Calu3 (cell line): ENCODE results near the gene CDH4. TPM values are rescaled to one million over a fixed set of nuclear protein-coding genes. Genes with fewer than 3 reads are reported as not detected.

ENCODE experiments used
- BruUV-seq: library from RNA; stranded (reverse); fragments of 400-500 nt; replicated peaks from 2 replicates; lab custom pipeline; 2021; lab: Mats Ljungman, UMichigan
- CTCF ChIA-PET: fragments of 300-600 bp; sonication (Branson Sonifier 250); formaldehyde crosslinking; loops from one replicate; lab custom pipeline; 2022; ENCODE audit warnings: antibody characterized with exemption; lab: Charles Lee
- DNase-seq: peaks from one replicate; pipeline ENCODE4 v3.0.0; 2022
- H3K27ac Mint-ChIP-seq: one replicate; pipeline ENCODE4 v1.8.0; 2022; ENCODE audit warnings: mixed read lengths; ENCODE audit not compliant: unreplicated experiment
- H3K27me3 Mint-ChIP-seq: one replicate; pipeline ENCODE4 v1.8.0; 2022; ENCODE audit warnings: mixed read lengths; ENCODE audit not compliant: unreplicated experiment
- H3K36me3 Mint-ChIP-seq: one replicate; pipeline ENCODE4 v1.8.0; 2022; ENCODE audit warnings: mild to moderate bottlenecking, moderate library complexity, mixed read lengths; ENCODE audit not compliant: insufficient read depth, unreplicated experiment
- H3K4me1 Mint-ChIP-seq: one replicate; pipeline ENCODE4 v1.8.0; 2022; ENCODE audit warnings: mild to moderate bottlenecking, low read depth, mixed read lengths; ENCODE audit not compliant: unreplicated experiment
- H3K4me3 Mint-ChIP-seq: one replicate; pipeline ENCODE4 v1.8.0; 2022; ENCODE audit warnings: mild to moderate bottlenecking, low read depth, moderate library complexity, mixed read lengths; ENCODE audit not compliant: unreplicated experiment
- H3K9me3 Mint-ChIP-seq: one replicate; pipeline ENCODE4 v1.8.0; 2022; ENCODE audit warnings: low read depth, mixed read lengths; ENCODE audit not compliant: unreplicated experiment
- CTCF ChIP-seq: fragments of 200-600 bp; IDR thresholded peaks from one replicate; pipeline ENCODE4 v1.8.0; 2022; ENCODE audit warnings: antibody characterized with exemption; ENCODE audit not compliant: unreplicated experiment
- intact Hi-C: fragments of 100-400 bp; cut with micrococcal nuclease; formaldehyde crosslinking; loops from one replicate; pipeline ENCODE4 v1.10.0; 2022; ENCODE audit not compliant: unreplicated experiment
- total RNA-seq: library from RNA; stranded (reverse); gene quantifications from 2 replicates; pipeline ENCODE4 v1.2.3, GENCODE V29; 2022

Gene CDH4
- total RNA-seq, 1 experiment from 2014 or later, result not detected

GRCh38 chr20:61901392-61902220 lies 649.5 kb downstream of the CDH4 start:
- Mint-ChIP-seq H3K27me3 (peaks cover 99% of the 10 kb centered on the region), H3K4me1 (peaks cover 14% of the 10 kb centered on the region), H3K36me3 (peaks cover 7% of the 10 kb centered on the region), H3K9me3 (no peaks in the 10 kb centered on the region), H3K4me3 (peak overlapping the region; percentile 18), H3K27ac (no peak overlapping the region)
- CTCF ChIA-PET, result no interaction called here
- DNase-seq, result no peak
- no peak for TF ChIP-seq CTCF
- BruUV-seq, result no TSS peak
- intact Hi-C loops, result no loop called here

- no peaks in the 10 kb centered on the region for H3K9me3 Mint-ChIP-seq
- H3K36me3 Mint-ChIP-seq, result peaks cover 7% of the 10 kb centered on the region
- no peak overlapping the region for H3K27ac Mint-ChIP-seq
- intact Hi-C loops, result no loop called here
- CTCF ChIA-PET, result no interaction called here
- no peak for TF ChIP-seq CTCF
- H3K27me3 Mint-ChIP-seq, result peaks cover 97% of the 10 kb centered on the region
- no TSS peak for BruUV-seq
- H3K4me1 Mint-ChIP-seq, result peaks cover 14% of the 10 kb centered on the region
- no peak for DNase-seq
- H3K4me3 Mint-ChIP-seq, result peak overlapping the region; percentile 18
Measured at GRCh38 chr20:61902221-61902869, 650.3 kb downstream of the CDH4 start.

GRCh38 chr20:61903575-61904340 lies 651.7 kb downstream of the CDH4 start:
- Mint-ChIP-seq H3K27me3 (peaks cover 96% of the 10 kb centered on the region), H3K4me1 (peaks cover 14% of the 10 kb centered on the region), H3K27ac (no peak overlapping the region), H3K9me3 (no peaks in the 10 kb centered on the region), H3K4me3 (no peak overlapping the region), H3K36me3 (peaks cover 7% of the 10 kb centered on the region)
- no peak for TF ChIP-seq CTCF
- CTCF ChIA-PET, result interaction anchor here (0.6 to 1.5 kb wide), 2 partner anchors 8 to 18 kb away, joined by 3 to 5 read pairs; no protein-coding TSS in a partner anchor
- BruUV-seq, result no TSS peak
- no peak for DNase-seq
- intact Hi-C loops, result no loop called here

- no TSS peak for BruUV-seq
- intact Hi-C loops, result no loop called here
- CTCF ChIA-PET, result interaction anchor here (1.5 kb wide), 1 partner anchor 8 kb away, joined by 3 read pairs; no protein-coding TSS in a partner anchor
- H3K27me3 Mint-ChIP-seq, result peaks cover 96% of the 10 kb centered on the region
- DNase-seq, result no peak
- no peak overlapping the region for H3K27ac Mint-ChIP-seq
- H3K4me3 Mint-ChIP-seq, result no peak overlapping the region
- no peaks in the 10 kb centered on the region for H3K9me3 Mint-ChIP-seq
- no peak for TF ChIP-seq CTCF
- H3K4me1 Mint-ChIP-seq, result peaks cover 14% of the 10 kb centered on the region
- H3K36me3 Mint-ChIP-seq, result peaks cover 7% of the 10 kb centered on the region
Measured at GRCh38 chr20:61904456-61904855, 652.4 kb downstream of the CDH4 start.
